Activated T-cell treated with anti-CD3 and anti-CD28 coated beads, Interleukin-2, amount 50 U/mL, for 24 hours (primary cell): ENCODE results near the gene PRKAB1.
"Not testable (repeated sequence)": the region's sequence is repeated elsewhere in the genome, so short reads cannot be mapped to it uniquely, and the experiment has no call there.

ENCODE experiments used
- DNase-seq: peaks from one replicate; pipeline ENCODE4 v3.0.0-alpha.2; 2020
- H3K27ac Mint-ChIP-seq: 2 replicates; pipeline ENCODE4 v1.8.0; 2020; ENCODE audit warnings: mild to moderate bottlenecking, mixed read lengths
- H3K27me3 Mint-ChIP-seq: 2 replicates; pipeline ENCODE4 v1.8.0; 2020; ENCODE audit warnings: mixed read lengths
- H3K36me3 Mint-ChIP-seq: 2 replicates; pipeline ENCODE4 v1.8.0; 2020; ENCODE audit warnings: low read depth, mixed read lengths
- H3K4me1 Mint-ChIP-seq: 2 replicates; pipeline ENCODE4 v1.8.0; 2020; ENCODE audit warnings: low read depth, mixed read lengths
- H3K4me3 Mint-ChIP-seq: 2 replicates; pipeline ENCODE4 v1.8.0; 2020; ENCODE audit warnings: mild to moderate bottlenecking, moderate library complexity, mixed read lengths
- H3K9me3 Mint-ChIP-seq: 2 replicates; pipeline ENCODE4 v1.8.0; 2020; ENCODE audit warnings: mixed read lengths

PRKAB1 gene, protein sequence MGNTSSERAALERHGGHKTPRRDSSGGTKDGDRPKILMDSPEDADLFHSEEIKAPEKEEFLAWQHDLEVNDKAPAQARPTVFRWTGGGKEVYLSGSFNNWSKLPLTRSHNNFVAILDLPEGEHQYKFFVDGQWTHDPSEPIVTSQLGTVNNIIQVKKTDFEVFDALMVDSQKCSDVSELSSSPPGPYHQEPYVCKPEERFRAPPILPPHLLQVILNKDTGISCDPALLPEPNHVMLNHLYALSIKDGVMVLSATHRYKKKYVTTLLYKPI

DNA sequence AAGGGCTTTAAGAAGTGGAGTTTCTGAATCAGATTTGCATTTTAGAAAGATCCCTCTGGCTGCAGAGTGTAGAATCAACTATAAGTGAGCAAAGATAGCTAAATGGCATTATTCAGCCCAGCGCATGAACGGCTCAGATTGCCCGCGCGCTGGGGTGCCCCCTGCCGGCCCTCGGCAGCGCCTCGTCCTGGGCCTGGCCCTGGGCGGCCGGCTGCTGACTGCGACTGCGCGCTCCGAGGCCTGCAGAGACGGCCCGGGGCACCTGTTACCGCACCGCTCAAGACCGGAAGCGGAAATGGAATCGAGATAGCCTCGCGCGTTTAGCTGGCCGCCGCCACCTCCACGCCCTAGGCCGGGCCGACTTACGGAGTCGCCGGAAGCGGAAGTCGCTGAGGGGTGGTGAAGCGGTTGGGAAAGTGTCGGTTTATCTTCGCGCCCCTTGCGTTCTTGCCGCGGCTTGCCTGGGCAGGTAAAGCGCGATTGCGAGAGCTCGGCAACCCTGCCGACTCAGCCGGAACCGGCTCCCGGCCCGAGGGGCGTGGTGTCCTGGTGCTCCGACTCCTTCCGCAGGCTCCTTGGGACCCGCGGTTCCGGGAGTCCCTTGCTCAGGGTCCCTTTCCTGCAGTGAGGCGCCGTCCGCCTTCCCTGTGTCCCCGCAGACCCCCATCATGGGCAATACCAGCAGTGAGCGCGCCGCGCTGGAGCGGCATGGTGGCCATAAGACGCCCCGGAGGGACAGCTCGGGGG, at the start of gene PRKAB1:
Gene PRKAB1, plus strand, starts transcription at position 557 of the 747 bp plus-strand sequence. Its CDS starts 112 bp downstream, at position 669.
- peaks cover 55% of the 10 kb centered on the region for H3K4me1 Mint-ChIP-seq
- peak; percentile 96 for DNase-seq
- H3K9me3 Mint-ChIP-seq: no peaks in the 10 kb centered on the region
- peaks cover 43% of the 10 kb centered on the region for H3K36me3 Mint-ChIP-seq
- peak within 1 kb of the TSS; percentile 94 for H3K4me3 Mint-ChIP-seq
- peak within 1 kb of the TSS; percentile 96 for H3K27ac Mint-ChIP-seq
- no peaks in the 10 kb centered on the region for H3K27me3 Mint-ChIP-seq

- not testable (repeated sequence) for H3K9me3 Mint-ChIP-seq, DNase-seq, H3K27ac Mint-ChIP-seq, H3K4me1 Mint-ChIP-seq, H3K4me3 Mint-ChIP-seq, H3K36me3 Mint-ChIP-seq
- peaks cover 68% of the 10 kb centered on the region for H3K27me3 Mint-ChIP-seq
These were observed 49.5 kb upstream of the PRKAB1 start for GRCh38 chr12:119618328-119618896.

DNA sequence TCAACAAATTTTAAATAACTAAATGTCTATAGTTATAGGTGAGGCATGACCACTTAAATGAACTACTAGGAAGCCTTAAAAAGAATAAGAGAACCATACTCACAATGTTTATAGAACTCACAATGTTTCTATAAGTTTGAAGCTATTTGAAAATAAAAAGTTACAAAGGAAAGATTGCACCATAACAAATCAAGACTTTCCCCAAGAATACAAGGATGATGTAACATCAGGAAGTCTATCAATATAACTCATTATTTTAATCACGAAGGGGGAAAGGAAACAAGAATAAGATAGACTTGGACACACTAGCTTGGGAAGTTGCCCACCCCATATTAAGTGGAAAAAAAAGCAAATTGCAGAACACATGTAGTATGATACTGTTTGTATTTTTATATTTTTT, 47.4 kb upstream of the PRKAB1 start:
- Mint-ChIP-seq H3K4me3 (no peak overlapping the region), H3K36me3 (no peaks in the 10 kb centered on the region), H3K4me1 (peaks cover 4% of the 10 kb centered on the region), H3K27me3 (peaks cover 73% of the 10 kb centered on the region), H3K9me3 (peaks cover 6% of the 10 kb centered on the region), H3K27ac (no peak overlapping the region)
- no peak for DNase-seq

DNA sequence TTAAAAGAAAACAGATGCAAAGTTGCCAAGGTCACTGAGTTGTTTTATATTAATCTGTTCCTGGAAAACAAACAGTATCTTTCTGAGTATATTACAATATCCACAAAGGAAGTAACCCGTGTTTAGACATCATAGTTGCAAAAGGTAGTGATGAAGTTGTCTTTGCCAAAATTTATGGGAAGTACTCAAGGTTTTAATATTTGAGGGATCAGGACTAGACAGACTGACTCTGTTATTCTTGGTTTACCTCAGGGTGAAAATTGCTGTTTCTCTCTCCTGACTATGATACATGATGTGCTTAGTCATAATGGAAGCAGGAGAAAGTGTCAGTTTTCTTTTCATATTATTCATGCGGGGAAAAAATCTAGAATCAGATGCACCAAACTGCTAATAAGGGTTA, 46.1 kb upstream of the PRKAB1 start:
- H3K4me1 Mint-ChIP-seq: peaks cover 4% of the 10 kb centered on the region
- H3K27ac Mint-ChIP-seq: no peak overlapping the region
- H3K27me3 Mint-ChIP-seq: peaks cover 69% of the 10 kb centered on the region
- peaks cover 6% of the 10 kb centered on the region for H3K9me3 Mint-ChIP-seq
- no peak overlapping the region for H3K4me3 Mint-ChIP-seq
- no peak for DNase-seq
- H3K36me3 Mint-ChIP-seq: no peaks in the 10 kb centered on the region

DNA sequence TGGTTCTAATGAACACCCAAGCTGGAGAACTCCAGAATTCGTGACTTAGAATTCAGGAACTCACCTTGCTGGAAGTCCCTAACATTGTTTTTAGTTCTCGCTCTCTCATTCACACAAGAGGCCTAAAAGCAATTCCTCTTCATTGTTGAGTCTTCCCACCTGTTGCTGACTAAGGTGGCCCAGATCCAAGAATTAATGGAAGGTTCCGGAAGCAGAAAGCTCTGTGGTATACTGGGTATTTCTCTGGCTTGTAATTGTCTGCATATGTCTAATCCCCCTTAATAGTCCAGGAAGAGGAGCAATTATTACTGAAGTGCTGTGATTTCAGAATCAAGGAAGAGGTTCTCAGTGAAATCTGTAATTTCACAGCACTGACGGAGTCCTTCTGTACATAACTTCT, 43.0 kb upstream of the PRKAB1 start:
- peaks cover 48% of the 10 kb centered on the region for H3K27me3 Mint-ChIP-seq
- peaks cover 4% of the 10 kb centered on the region for H3K4me1 Mint-ChIP-seq
- H3K9me3 Mint-ChIP-seq: no peaks in the 10 kb centered on the region
- H3K4me3 Mint-ChIP-seq: no peak overlapping the region
- H3K27ac Mint-ChIP-seq: no peak overlapping the region
- H3K36me3 Mint-ChIP-seq: no peaks in the 10 kb centered on the region
- no peak for DNase-seq

DNA sequence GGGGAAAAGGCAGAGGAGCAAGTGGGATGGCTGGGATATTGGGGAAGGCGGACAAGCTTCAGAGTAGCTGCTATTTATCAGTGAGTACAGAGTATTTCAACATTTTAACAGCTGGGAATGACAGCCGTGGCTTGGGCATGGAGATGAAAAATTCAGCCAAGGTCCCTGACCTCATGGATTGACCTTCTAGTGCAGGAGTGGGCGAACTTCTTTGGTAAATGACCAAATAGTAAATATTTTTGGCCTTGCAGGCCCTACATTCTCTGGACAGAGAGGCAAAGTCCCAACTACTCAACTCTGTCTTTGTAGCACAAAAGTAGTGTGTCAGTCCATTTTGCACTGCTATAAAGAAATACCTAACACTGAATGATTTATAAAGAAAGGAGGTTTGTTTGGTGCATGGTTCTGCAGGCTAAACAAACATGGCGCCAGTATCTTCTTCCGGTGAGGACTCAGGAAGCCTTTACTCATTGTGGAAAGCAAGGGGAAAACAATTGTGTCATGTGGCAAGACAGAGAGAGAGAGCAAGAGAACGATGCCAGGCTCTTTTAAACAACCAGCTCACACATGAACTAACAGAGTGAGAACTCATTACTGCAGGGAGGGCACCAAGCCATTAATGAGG, 40.8 kb upstream of the PRKAB1 start:
- peaks cover 40% of the 10 kb centered on the region for H3K27me3 Mint-ChIP-seq
- H3K4me1 Mint-ChIP-seq: no peaks in the 10 kb centered on the region
- H3K36me3 Mint-ChIP-seq: no peaks in the 10 kb centered on the region
- H3K4me3 Mint-ChIP-seq: no peak overlapping the region
- no peak for DNase-seq
- no peaks in the 10 kb centered on the region for H3K9me3 Mint-ChIP-seq
- no peak overlapping the region for H3K27ac Mint-ChIP-seq

DNA sequence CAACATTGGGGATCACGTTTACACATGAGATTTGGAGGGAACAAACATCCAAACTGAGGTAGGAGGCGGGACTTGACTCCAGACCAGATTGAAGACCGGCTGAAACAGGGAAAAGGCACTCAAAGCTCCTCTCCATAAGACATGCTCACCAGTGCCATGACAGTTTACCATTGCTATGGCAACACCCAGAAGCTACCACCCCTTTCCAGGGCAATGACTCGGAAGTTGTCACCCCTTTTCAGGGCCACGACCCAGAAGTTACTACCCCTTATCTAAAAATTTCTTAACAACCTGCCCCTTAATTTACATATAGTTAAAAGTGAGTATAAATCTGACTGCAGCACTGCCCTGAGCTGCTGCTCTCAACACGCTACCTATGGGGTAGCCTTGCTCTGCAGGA, 40.2 kb upstream of the PRKAB1 start:
- Mint-ChIP-seq H3K36me3 (no peaks in the 10 kb centered on the region), H3K4me1 (no peaks in the 10 kb centered on the region), H3K9me3 (no peaks in the 10 kb centered on the region), H3K27me3 (peaks cover 38% of the 10 kb centered on the region), H3K4me3 (no peak overlapping the region), H3K27ac (no peak overlapping the region)
- no peak for DNase-seq

DNA sequence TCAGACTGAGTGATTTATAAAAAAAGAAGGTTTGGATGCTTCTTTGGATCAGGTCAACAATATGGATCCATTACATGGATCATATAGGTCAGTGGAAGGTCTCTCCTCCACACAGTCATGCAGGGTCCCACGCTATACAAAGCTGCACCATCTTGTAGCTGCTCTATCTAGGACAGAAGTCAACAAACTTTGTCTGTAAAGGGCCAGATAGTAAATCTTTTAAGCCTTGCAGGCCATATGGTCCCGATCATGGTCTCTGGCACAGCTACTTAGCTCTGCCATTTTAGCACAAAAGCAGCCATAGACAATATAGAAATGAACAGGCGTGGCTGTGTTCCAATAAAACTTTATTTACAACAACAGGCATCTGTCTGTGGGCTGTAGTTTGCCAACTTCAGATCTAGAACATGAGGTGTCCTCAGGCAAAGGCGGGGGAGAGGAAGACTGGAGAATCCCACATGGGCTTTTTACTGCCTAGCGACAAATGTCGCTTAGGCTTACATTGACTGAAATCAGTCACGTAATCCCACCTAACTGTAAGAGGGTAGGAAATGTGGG, 37.6 kb upstream of the PRKAB1 start:
- Mint-ChIP-seq H3K27me3 (peaks cover 35% of the 10 kb centered on the region), H3K4me3 (no peak overlapping the region), H3K36me3 (no peaks in the 10 kb centered on the region), H3K27ac (no peak overlapping the region), H3K9me3 (no peaks in the 10 kb centered on the region), H3K4me1 (no peaks in the 10 kb centered on the region)
- no peak for DNase-seq

DNA sequence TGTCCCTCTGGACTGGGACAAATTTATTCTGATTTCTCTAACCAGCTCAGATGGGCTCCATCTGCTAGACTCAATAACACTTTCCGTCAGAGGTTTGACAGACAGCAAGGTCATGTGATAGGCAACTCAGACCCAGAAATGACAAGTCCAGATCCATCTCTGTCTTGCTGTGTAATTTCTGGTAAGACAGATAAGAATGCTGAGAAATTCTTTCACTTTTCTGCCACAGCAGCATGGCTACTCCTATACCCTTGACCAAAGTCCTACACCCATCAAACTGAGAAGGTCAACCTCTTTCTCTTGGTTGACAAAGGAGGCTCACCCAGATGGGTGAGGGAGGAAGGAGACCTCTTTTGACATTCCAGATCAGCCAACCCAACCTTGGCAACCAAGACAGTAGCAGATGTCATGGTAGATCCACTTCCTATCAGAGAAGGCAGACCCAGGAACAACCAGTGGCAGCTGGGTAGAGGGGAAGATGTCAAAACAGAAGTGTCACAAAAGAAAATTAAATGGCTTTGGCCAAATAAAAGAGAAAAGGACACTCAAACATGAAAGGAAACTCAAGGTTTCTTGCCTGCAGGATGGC, 36.9 kb upstream of the PRKAB1 start:
- H3K9me3 Mint-ChIP-seq: no peaks in the 10 kb centered on the region
- no peak overlapping the region for H3K4me3 Mint-ChIP-seq
- no peaks in the 10 kb centered on the region for H3K4me1 Mint-ChIP-seq
- peaks cover 42% of the 10 kb centered on the region for H3K27me3 Mint-ChIP-seq
- DNase-seq: no peak
- H3K36me3 Mint-ChIP-seq: no peaks in the 10 kb centered on the region
- H3K27ac Mint-ChIP-seq: no peak overlapping the region

- DNase-seq: no peak
- Mint-ChIP-seq H3K27ac (no peak overlapping the region), H3K4me1 (no peaks in the 10 kb centered on the region), H3K27me3 (peaks cover 51% of the 10 kb centered on the region), H3K9me3 (no peaks in the 10 kb centered on the region), H3K4me3 (no peak overlapping the region), H3K36me3 (no peaks in the 10 kb centered on the region)
These were observed 35.8 kb upstream of the PRKAB1 start for GRCh38 chr12:119631930-119632678.

GRCh38 chr12:119634743-119635142, 33.2 kb upstream of the PRKAB1 start:
- no peak for DNase-seq
- peaks cover 56% of the 10 kb centered on the region for H3K27me3 Mint-ChIP-seq
- H3K27ac Mint-ChIP-seq: no peak overlapping the region
- H3K4me1 Mint-ChIP-seq: no peaks in the 10 kb centered on the region
- H3K9me3 Mint-ChIP-seq: no peaks in the 10 kb centered on the region
- H3K36me3 Mint-ChIP-seq: no peaks in the 10 kb centered on the region
- H3K4me3 Mint-ChIP-seq: no peak overlapping the region

- no peak for DNase-seq
- no peaks in the 10 kb centered on the region for H3K9me3 Mint-ChIP-seq
- no peaks in the 10 kb centered on the region for H3K36me3 Mint-ChIP-seq
- H3K4me1 Mint-ChIP-seq: no peaks in the 10 kb centered on the region
- peaks cover 28% of the 10 kb centered on the region for H3K27me3 Mint-ChIP-seq
- no peak overlapping the region for H3K4me3 Mint-ChIP-seq
- H3K27ac Mint-ChIP-seq: no peak overlapping the region
These were observed 24.9 kb upstream of the PRKAB1 start for GRCh38 chr12:119642986-119643385.

DNA sequence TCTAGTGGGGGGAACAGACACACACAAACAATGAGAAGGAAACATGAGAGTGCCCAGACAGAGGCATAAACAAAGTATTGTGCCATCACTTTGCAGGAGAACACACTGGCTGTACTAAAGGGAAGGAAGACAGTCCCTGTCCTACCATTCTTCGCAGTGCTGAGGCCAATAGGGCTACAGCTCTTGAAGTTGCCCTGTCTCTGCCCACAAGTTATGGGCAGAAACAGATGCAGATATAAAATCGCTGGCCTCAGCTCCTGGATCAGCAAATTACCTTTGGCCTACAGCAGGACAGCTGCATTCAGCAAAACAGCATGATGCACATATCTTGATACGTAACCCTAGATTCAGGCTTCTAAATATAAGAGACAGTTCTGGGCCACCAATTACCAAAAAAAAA, 23.0 kb upstream of the PRKAB1 start:
- no peak overlapping the region for H3K27ac Mint-ChIP-seq
- H3K4me1 Mint-ChIP-seq: no peaks in the 10 kb centered on the region
- peaks cover 28% of the 10 kb centered on the region for H3K27me3 Mint-ChIP-seq
- no peaks in the 10 kb centered on the region for H3K9me3 Mint-ChIP-seq
- no peak for DNase-seq
- H3K36me3 Mint-ChIP-seq: no peaks in the 10 kb centered on the region
- no peak overlapping the region for H3K4me3 Mint-ChIP-seq
